ENCODE measurements around the gene CLDN3. TPM values are rescaled to one million over a fixed set of nuclear protein-coding genes. Genes with fewer than 3 reads are reported as not detected.
"Not testable (repeated sequence)": the region's sequence is repeated elsewhere in the genome, so short reads cannot be mapped to it uniquely, and the experiment has no call there.

Gene CLDN3
- total RNA-seq, 2 donors from 2014 or later = not detected

- H3K36me3 Mint-ChIP-seq (ENCODE audit: low read depth); H3K27ac Mint-ChIP-seq; H3K4me3 Mint-ChIP-seq; DNase-seq; H3K9me3 ChIP-seq (ENCODE audit: control insufficient read depth, low read length, poor library complexity, severe bottlenecking); H3K27me3 Mint-ChIP-seq; H3K4me1 Mint-ChIP-seq; ATAC-seq: not testable (repeated sequence)
Observed at GRCh38 chr7:73791170-73791690, 21.2 kb upstream of the CLDN3 start.

DNA sequence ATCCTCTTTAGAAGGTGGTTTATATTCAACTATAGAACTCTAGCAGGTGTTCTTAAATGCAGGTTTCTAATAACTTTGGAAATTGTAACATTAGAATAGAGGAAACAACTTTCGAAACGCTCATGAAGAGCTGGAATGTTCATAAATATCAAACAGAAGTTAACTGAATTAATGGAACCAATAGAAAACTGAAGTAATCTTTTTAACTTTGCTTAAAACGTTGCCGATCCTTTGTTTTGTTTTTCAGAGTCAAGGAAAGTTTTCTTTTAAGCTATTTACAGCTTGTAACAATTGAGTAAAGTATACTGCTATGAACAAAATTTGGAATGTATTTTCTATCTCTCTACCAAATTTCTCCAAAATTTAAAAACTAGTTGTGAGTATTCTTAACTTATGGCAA lies 19.0 kb upstream of the CLDN3 start:
- no peaks in the 10 kb centered on the region for H3K4me1 Mint-ChIP-seq
- DNase-seq = no peak
- no peak overlapping the region for H3K27ac Mint-ChIP-seq
- H3K36me3 Mint-ChIP-seq (ENCODE audit: low read depth) = no peaks in the 10 kb centered on the region
- no peak overlapping the region for H3K4me3 Mint-ChIP-seq
- ATAC-seq = no peak
- H3K9me3 ChIP-seq (ENCODE audit: control insufficient read depth, low read length, poor library complexity, severe bottlenecking) = no peaks in the 10 kb centered on the region
- no peaks in the 10 kb centered on the region for H3K27me3 Mint-ChIP-seq

DNA sequence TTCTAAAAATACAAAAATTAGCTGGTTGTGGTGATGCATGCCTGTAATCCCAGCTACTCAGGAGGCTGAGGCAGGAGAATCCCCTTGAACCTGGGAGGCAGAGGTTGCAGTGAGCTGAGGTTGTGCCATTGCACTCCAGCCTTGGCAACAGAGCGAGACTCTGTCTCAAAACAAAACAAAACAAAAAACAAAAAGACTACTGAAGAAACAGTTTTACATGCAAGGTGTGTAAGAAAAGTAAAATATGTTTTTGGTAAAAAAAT lies 17.6 kb upstream of the CLDN3 start:
- not testable (repeated sequence) for H3K27ac Mint-ChIP-seq; ATAC-seq; H3K27me3 Mint-ChIP-seq; H3K4me3 Mint-ChIP-seq; H3K9me3 ChIP-seq (ENCODE audit: control insufficient read depth, low read length, poor library complexity, severe bottlenecking); H3K4me1 Mint-ChIP-seq; H3K36me3 Mint-ChIP-seq (ENCODE audit: low read depth); DNase-seq

DNA sequence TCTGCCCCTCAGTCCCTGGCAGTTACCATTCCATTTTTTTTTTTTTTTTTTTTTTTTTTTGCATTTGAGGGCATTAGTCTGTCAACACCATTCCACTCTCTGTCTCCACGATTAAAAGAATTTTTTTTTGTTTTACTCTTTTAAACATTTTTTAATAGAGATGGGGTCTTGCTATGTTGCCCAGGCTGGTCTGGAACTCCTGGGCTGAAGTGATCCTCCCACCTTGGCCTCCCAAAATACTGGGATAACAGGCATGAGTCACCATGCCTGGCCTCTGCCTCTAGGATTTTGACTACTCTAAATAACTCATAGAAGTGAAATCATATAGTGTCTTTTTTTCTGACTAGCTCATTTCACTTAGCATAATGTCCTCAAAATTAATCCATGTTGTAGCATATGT lies 16.5 kb upstream of the CLDN3 start:
- Mint-ChIP-seq H3K4me1 (no peaks in the 10 kb centered on the region), H3K27me3 (no peaks in the 10 kb centered on the region), H3K4me3 (no peak overlapping the region), H3K36me3 (ENCODE audit: low read depth) (no peaks in the 10 kb centered on the region), H3K27ac (peak overlapping the region; percentile 51)
- H3K9me3 ChIP-seq (ENCODE audit: control insufficient read depth, low read length, poor library complexity, severe bottlenecking) = no peaks in the 10 kb centered on the region
- ATAC-seq = no peak
- DNase-seq = no peak

- no peaks in the 10 kb centered on the region for H3K9me3 ChIP-seq (ENCODE audit: control insufficient read depth, low read length, poor library complexity, severe bottlenecking)
- no peaks in the 10 kb centered on the region for H3K36me3 Mint-ChIP-seq (ENCODE audit: low read depth)
- peaks cover 13% of the 10 kb centered on the region for H3K27me3 Mint-ChIP-seq
- ATAC-seq (no peak), DNase-seq (no peak)
- no peak overlapping the region for H3K27ac Mint-ChIP-seq
- no peak overlapping the region for H3K4me3 Mint-ChIP-seq
- no peaks in the 10 kb centered on the region for H3K4me1 Mint-ChIP-seq
Observed at GRCh38 chr7:73779517-73779916, 9.4 kb upstream of the CLDN3 start.

DNA sequence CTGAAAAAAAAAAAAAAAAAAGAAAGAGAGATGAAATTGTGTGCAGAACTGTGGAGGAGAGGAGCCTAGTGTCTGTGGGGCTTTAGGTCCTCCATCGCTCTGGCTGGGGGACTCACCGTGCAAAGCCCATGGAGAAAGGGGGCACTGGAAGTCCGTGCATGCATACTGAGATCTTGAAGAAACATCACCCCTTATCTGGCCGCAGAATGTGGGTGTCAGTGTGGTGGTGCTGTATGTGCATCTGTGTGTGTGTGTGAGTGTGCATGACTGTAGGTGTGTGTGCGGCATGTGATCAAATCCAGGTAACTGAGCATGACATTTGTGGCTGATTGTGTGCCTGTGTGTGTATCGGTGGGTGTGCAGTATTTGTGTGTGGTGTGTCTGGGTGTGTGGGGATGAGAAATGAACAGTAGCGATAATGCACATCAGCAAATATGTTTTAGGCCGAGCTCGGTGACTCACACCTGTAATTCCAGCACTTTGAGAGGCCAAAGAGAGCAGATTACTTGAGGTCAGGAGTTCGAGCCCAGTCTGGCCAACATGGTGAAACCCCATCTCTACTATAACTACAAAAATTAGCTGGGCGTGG lies 8.8 kb upstream of the CLDN3 start:
- H3K4me1 Mint-ChIP-seq = no peaks in the 10 kb centered on the region
- no peaks in the 10 kb centered on the region for H3K9me3 ChIP-seq (ENCODE audit: control insufficient read depth, low read length, poor library complexity, severe bottlenecking)
- ATAC-seq (no peak), DNase-seq (no peak)
- H3K27me3 Mint-ChIP-seq = peaks cover 20% of the 10 kb centered on the region
- no peak overlapping the region for H3K4me3 Mint-ChIP-seq
- no peak overlapping the region for H3K27ac Mint-ChIP-seq
- no peaks in the 10 kb centered on the region for H3K36me3 Mint-ChIP-seq (ENCODE audit: low read depth)

- no peak overlapping the region for H3K27ac Mint-ChIP-seq
- H3K36me3 Mint-ChIP-seq (ENCODE audit: low read depth) = peaks cover 3% of the 10 kb centered on the region
- no peaks in the 10 kb centered on the region for H3K9me3 ChIP-seq (ENCODE audit: control insufficient read depth, low read length, poor library complexity, severe bottlenecking)
- H3K27me3 Mint-ChIP-seq = peaks cover 48% of the 10 kb centered on the region
- H3K4me3 Mint-ChIP-seq = no peak overlapping the region
- DNase-seq (no peak), ATAC-seq (no peak)
- peaks cover 3% of the 10 kb centered on the region for H3K4me1 Mint-ChIP-seq
Observed at GRCh38 chr7:73774923-73775322, 4.9 kb upstream of the CLDN3 start.

DNA sequence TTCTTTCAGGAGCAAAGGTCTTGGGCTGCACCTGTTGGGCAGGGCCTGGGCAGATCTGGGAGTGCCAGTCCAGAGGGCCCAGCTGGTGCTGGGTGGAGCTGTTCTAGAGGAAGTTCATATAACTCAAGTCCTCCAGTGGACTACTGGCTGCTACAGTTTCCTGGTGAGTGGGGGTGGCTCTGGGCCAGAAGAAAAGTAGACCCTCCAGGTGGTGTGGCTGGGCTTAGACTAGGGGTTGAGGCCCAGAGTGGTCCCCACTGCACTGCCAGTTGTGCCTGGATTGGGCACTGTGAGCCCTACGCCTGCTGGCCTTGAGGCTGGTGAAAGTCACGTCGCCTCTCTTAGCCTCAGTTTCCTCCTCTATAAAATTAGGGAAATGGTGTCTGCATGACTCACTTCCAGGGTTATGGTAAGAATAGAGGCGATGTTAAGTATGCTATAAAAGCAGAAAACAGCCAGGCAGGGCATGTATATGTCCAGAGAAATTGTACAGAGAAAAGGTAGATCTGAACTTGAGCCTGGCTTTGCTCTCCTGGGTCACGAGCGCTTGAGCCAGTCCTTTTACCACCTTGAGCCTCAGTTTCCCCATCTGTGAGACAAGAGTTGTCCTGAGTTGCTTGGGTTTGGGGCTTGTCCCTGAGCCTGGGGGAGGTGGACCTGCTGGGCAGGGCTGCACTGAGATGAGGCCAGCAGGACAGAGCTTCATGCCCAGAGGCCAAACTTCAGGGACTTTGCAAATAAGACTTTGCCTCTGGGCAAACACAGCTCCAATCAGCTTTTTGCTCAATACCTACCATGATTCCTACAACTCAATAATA lies 3.8 kb upstream of the CLDN3 start:
- no peaks in the 10 kb centered on the region for H3K9me3 ChIP-seq (ENCODE audit: control insufficient read depth, low read length, poor library complexity, severe bottlenecking)
- Mint-ChIP-seq H3K27ac (no peak overlapping the region), H3K27me3 (peaks cover 50% of the 10 kb centered on the region), H3K4me3 (no peak overlapping the region), H3K4me1 (peaks cover 3% of the 10 kb centered on the region), H3K36me3 (ENCODE audit: low read depth) (peaks cover 3% of the 10 kb centered on the region)
- ATAC-seq (no peak), DNase-seq (no peak)

DNA sequence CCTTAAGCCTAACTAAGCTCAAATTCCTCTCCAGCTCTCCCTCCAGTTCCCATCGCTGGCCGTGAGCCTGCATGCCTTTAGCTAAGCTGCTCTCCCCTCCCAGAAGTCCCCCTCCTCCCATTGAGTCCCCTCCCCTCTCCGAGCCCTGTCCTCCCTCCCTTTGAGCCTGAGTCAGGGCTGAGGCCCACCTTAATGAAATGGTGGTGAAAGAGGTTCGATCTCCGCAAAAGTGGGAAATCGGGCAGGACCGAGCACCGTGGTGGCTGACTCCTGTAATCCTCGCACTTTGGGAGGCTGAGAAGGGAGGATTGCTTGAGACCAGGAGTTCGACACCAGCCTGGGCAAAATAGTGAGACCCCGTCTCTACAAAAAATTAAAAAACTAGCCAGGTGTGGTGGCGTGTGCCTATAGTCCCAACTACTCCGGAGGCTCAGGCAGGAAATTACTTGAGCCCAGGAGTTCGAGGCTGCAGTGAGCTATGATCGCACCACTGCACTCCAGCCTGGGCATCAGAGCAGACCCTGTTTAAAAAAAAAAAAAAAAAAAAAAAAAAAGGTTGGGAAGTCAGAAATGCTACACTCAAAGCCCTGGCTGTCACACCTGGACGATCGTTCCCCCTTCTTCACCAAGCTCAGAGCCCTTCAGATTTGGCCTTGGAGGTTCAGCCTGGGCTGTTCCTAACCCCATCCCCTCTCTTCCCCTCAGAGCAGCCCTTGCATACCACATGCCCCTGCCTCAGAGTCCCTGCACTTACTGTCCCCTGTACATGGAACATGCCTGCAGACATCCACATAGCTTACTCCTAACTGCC lies 995 bp upstream of the CLDN3 start:
- Mint-ChIP-seq H3K4me1 (peaks cover 8% of the 10 kb centered on the region), H3K27me3 (peaks cover 62% of the 10 kb centered on the region), H3K36me3 (ENCODE audit: low read depth) (peaks cover 3% of the 10 kb centered on the region), H3K4me3 (peak overlapping the region; percentile 76), H3K27ac (no peak overlapping the region)
- no peak for ATAC-seq
- no peaks in the 10 kb centered on the region for H3K9me3 ChIP-seq (ENCODE audit: control insufficient read depth, low read length, poor library complexity, severe bottlenecking)
- DNase-seq = no peak

- ATAC-seq = no peak
Observed at GRCh38 chr7:73769481-73770001, 529 bp downstream of the CLDN3 start.

DNA sequence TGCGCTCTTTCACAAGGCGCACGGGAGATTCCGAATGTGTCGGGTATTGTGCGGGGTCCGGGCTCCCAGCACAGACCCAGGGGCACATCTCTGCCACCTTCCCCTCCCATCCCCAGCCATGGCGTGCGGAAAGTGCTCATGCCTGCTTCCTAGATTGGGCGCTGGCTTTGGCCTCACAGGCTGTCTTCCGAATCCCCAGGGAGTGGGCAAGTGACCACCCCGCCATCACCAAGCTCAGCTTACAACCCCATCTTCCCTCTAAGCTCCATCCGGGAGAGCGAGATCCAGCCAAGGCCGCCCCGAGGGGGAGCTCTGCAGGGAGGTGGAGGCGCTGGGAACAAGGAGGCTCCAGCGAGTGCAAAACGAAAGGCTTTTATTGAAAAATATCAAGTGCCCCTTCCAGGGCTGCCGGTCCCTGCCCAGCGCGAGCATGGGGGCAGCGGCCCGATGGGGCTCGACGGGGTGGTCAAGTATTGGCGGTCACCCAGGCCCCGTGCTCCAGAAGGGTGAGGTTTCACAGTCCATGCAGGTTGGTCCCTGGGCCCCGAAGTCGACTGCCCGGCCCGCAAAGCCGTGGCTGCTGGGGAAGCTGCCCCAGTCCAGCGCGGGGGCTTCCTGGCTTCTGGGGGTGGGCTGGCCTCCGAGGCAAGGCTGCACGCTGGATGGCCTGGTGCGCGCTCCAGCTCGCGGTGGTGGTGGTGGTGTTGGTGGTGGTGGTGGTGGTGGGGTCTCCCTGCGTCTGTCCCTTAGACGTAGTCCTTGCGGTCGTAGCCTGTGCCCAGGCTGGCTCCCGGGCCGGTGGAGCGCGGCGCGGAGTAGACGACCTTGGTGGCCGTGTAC lies 1.2 kb downstream of the CLDN3 start:
- Mint-ChIP-seq H3K27me3 (peaks cover 48% of the 10 kb centered on the region), H3K4me3 (peak overlapping the region; percentile 28), H3K36me3 (ENCODE audit: low read depth) (peaks cover 3% of the 10 kb centered on the region), H3K4me1 (peaks cover 8% of the 10 kb centered on the region), H3K27ac (no peak overlapping the region)
- H3K9me3 ChIP-seq (ENCODE audit: control insufficient read depth, low read length, poor library complexity, severe bottlenecking) = no peaks in the 10 kb centered on the region
- no peak for ATAC-seq
- no peak for DNase-seq

More at GRCh38 chr7:73769481-73770001, 529 bp downstream of the CLDN3 start:
- H3K9me3 ChIP-seq (ENCODE audit: control insufficient read depth, low read length, poor library complexity, severe bottlenecking) = no peaks in the 10 kb centered on the region
- H3K27me3 Mint-ChIP-seq = peaks cover 55% of the 10 kb centered on the region
- H3K4me3 Mint-ChIP-seq = no peak overlapping the region
- peaks cover 8% of the 10 kb centered on the region for H3K4me1 Mint-ChIP-seq
- no peak for DNase-seq
- H3K27ac Mint-ChIP-seq = no peak overlapping the region
- peaks cover 3% of the 10 kb centered on the region for H3K36me3 Mint-ChIP-seq (ENCODE audit: low read depth)

DNA sequence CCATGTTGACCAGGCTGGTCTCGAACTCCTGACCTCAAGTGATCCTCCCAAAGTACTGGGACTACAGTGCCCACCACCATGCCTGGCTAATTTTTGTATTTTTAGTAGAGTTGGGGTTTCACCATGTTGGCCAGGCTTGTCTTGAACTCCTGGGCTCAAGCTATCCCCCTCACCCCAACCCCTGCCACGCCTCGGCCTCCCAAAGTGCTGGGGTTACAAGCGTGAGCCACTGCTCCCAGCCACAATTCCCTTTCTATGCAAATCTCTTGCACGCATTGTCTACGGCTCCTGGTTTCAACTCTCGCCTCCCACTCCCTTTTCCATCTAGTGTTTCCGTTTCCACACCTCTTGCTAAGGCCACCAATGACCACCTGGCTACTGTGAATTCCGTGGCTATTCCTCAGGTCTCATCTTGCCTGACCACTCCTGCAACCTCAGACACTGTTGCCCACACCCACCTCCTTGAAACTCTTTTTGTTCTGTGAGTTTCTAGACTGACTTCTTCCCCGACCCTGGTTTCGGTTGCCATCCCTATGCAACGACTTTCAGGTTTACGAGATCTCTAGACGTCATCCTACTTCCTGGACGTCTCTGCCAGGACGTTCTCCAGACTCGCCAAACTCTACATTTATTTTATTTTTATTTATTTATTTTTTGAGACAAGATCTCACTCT lies 3.4 kb downstream of the CLDN3 start:
- H3K9me3 ChIP-seq (ENCODE audit: control insufficient read depth, low read length, poor library complexity, severe bottlenecking) = no peaks in the 10 kb centered on the region
- Mint-ChIP-seq H3K4me1 (peaks cover 8% of the 10 kb centered on the region), H3K4me3 (no peak overlapping the region), H3K27me3 (peaks cover 32% of the 10 kb centered on the region), H3K36me3 (ENCODE audit: low read depth) (peaks cover 3% of the 10 kb centered on the region), H3K27ac (no peak overlapping the region)
- ATAC-seq (no peak), DNase-seq (no peak)

All from T-helper 17 cell (primary cell).